BLaER1 (cell line): Measurements from ENCODE around the gene AKR7A3.
A peak's percentile ranks its signal among the peaks of the same experiment; 100 is the strongest.

ENCODE experiments used
- H3K27ac ChIP-seq: shearing (Covaris generic); formaldehyde crosslinking; 2 replicates; pipeline ENCODE4 v1.8.1; 2022
- H3K27me3 ChIP-seq: shearing (Covaris generic); formaldehyde crosslinking; 2 replicates; pipeline ENCODE4 v1.8.1; 2022
- H3K36me3 ChIP-seq: shearing (Covaris generic); formaldehyde crosslinking; 2 replicates; pipeline ENCODE4 v1.8.1; 2022
- H3K4me1 ChIP-seq: shearing (Covaris generic); formaldehyde crosslinking; 2 replicates; pipeline ENCODE4 v1.8.1; 2022
- H3K4me2 ChIP-seq: shearing (Covaris generic); formaldehyde crosslinking; 2 replicates; pipeline ENCODE4 v1.8.1; 2022
- H3K4me3 ChIP-seq: shearing (Covaris generic); formaldehyde crosslinking; 2 replicates; pipeline ENCODE4 v1.8.1; 2022
- H3K9ac ChIP-seq: shearing (Covaris generic); formaldehyde crosslinking; 2 replicates; pipeline ENCODE4 v1.8.1; 2022
- H3K9me3 ChIP-seq: shearing (Covaris generic); formaldehyde crosslinking; 2 replicates; pipeline ENCODE4 v1.8.1; 2022
- H4K20me1 ChIP-seq: shearing (Covaris generic); formaldehyde crosslinking; 2 replicates; pipeline ENCODE4 v1.8.1; 2022
- Cebpa-rat ChIP-seq: shearing (Covaris generic); IDR thresholded peaks from 2 replicates; pipeline ENCODE4 v1.8.1; 2022

Gene AKR7A3

DNA sequence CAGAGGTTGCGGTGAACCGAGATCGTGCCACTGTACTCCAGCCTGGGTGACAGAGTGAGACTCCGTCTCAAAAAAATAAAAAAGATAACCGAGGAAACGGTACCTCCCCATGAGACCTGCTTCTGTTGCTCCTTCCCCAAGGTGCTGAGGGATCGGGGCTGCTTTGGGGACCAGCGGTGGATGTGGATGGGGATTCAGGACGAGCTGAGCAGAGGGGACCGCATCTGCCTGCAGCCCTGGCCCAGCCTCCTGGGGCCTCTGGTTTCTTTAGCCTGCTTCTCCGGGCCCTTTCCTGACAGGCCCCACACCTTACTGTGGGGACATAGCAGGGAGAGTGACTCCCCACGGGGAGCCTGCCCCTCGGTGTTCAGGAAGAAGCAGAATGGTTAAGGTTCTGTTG lies 40.6 kb upstream of the AKR7A3 start:
- no peak overlapping the region for H3K9ac ChIP-seq
- no peak overlapping the region for H3K4me2 ChIP-seq
- no peaks in the 10 kb centered on the region for H3K9me3 ChIP-seq
- H3K27ac ChIP-seq, result no peak overlapping the region
- H4K20me1 ChIP-seq, result peaks cover 17% of the 10 kb centered on the region; the same call in 1 of the 2 replicates
- no peak for TF ChIP-seq Cebpa-rat
- H3K4me3 ChIP-seq, result no peak overlapping the region
- peaks cover 40% of the 10 kb centered on the region for H3K36me3 ChIP-seq
- H3K4me1 ChIP-seq, result peaks cover 42% of the 10 kb centered on the region
- H3K27me3 ChIP-seq, result no peaks in the 10 kb centered on the region

DNA sequence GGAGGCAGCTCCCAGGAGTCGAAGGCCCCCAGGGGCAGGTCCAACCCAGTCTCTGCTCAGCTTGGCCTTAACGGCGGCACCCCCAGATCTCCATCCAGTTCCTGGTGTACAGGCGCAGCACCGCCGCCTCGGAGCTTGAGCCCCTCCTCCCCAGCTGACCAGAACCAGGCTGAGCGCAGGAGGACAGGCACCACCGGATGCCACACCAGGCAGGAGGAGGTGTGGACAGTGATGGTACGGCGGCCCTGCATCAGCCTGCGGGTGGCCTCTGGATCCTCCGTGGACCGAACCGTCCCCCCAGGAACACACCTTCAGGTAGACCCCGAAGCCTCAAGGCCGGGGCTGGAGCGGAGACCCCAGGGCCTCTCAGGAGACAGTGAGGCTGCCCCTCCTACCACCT lies 39.9 kb upstream of the AKR7A3 start:
- Histone ChIP-seq H3K4me1 (peaks cover 49% of the 10 kb centered on the region), H3K4me2 (no peak overlapping the region), H3K9me3 (no peaks in the 10 kb centered on the region), H3K27ac (no peak overlapping the region), H3K36me3 (peaks cover 47% of the 10 kb centered on the region), H3K9ac (no peak overlapping the region), H3K4me3 (no peak overlapping the region), H3K27me3 (no peaks in the 10 kb centered on the region), H4K20me1 (peaks cover 24% of the 10 kb centered on the region; the same call in 1 of the 2 replicates)
- TF ChIP-seq Cebpa-rat, result no peak

DNA sequence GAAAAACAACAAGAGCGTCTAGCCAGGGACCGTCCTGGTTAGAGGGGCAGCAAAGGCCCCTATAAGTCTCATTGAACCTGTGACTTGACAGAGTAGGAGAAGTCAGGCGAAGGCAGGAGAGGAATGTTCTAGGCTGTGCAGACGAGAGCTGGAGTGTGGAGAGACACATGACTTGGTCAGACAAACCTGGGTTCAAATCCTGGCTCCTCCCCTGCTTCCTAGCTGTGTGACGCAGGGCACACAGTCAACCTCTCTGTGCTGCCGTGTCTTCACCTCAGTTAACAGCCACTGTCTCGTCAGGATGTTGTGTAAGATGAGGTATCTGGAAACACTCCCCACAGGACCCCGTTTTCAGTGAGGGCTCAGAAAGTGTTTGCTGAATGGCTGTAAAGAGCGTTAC lies 39.2 kb upstream of the AKR7A3 start:
- H3K27ac ChIP-seq, result no peak overlapping the region; the same call in 1 of the 2 replicates
- no peaks in the 10 kb centered on the region for H3K9me3 ChIP-seq
- H3K4me1 ChIP-seq, result peaks cover 55% of the 10 kb centered on the region
- no peak overlapping the region for H3K4me2 ChIP-seq
- no peak overlapping the region for H3K9ac ChIP-seq
- H4K20me1 ChIP-seq, result peaks cover 28% of the 10 kb centered on the region; the same call in 1 of the 2 replicates
- H3K4me3 ChIP-seq, result no peak overlapping the region
- peaks cover 51% of the 10 kb centered on the region for H3K36me3 ChIP-seq
- no peak for TF ChIP-seq Cebpa-rat
- no peaks in the 10 kb centered on the region for H3K27me3 ChIP-seq

DNA sequence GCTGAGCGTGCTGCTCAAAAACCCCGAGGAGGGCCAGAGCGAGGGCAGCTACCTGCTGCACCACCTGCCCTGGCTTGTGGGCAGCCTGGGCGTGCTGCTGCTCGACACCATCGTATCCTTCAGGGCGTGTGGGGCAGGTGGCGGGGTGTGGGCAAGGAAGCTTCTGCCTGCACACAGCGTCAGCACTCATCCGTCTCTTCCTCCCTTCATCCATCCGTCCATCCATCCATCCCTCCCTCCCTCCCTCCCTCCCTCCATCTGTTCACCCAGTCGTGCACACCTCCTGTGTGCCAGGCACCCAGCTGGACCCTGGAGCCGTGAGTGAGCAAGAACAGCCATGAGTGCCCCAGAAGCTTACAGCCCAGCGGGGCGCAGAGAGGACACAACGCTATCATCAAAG lies 38.7 kb upstream of the AKR7A3 start:
- no peak for TF ChIP-seq Cebpa-rat
- H3K4me1 ChIP-seq, result peaks cover 55% of the 10 kb centered on the region
- no peak overlapping the region for H3K27ac ChIP-seq
- H3K4me3 ChIP-seq, result no peak overlapping the region
- H3K27me3 ChIP-seq, result no peaks in the 10 kb centered on the region
- no peak overlapping the region for H3K9ac ChIP-seq
- peaks cover 28% of the 10 kb centered on the region; the same call in 1 of the 2 replicates for H4K20me1 ChIP-seq
- H3K4me2 ChIP-seq, result no peak overlapping the region
- H3K9me3 ChIP-seq, result no peaks in the 10 kb centered on the region
- peaks cover 46% of the 10 kb centered on the region for H3K36me3 ChIP-seq

DNA sequence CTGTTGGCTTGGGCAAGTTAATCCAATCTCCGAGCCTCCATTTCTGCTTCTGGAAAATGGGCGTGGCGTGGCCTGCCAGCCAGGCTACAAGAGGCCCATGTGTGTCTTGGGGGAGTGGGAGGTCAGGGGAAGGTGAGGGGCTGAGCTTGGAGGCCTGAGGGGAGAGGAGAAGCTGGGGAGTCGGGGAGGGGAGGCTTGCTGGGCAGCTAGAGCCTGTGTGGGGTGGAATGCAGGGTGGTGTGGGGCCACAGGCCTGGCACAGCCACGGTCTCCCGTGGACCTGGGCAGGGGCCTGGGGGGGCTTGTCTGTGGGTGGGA lies 38.1 kb upstream of the AKR7A3 start:
- Histone ChIP-seq H3K4me1 (peaks cover 56% of the 10 kb centered on the region), H3K27ac (peak overlapping the region; percentile 22; the same call in 1 of the 2 replicates), H3K27me3 (no peaks in the 10 kb centered on the region), H3K4me2 (peak overlapping the region; percentile 76), H3K4me3 (no peak overlapping the region), H3K36me3 (peaks cover 49% of the 10 kb centered on the region), H3K9me3 (no peaks in the 10 kb centered on the region), H4K20me1 (peaks cover 28% of the 10 kb centered on the region; the same call in 1 of the 2 replicates), H3K9ac (no peak overlapping the region)
- no peak for TF ChIP-seq Cebpa-rat

DNA sequence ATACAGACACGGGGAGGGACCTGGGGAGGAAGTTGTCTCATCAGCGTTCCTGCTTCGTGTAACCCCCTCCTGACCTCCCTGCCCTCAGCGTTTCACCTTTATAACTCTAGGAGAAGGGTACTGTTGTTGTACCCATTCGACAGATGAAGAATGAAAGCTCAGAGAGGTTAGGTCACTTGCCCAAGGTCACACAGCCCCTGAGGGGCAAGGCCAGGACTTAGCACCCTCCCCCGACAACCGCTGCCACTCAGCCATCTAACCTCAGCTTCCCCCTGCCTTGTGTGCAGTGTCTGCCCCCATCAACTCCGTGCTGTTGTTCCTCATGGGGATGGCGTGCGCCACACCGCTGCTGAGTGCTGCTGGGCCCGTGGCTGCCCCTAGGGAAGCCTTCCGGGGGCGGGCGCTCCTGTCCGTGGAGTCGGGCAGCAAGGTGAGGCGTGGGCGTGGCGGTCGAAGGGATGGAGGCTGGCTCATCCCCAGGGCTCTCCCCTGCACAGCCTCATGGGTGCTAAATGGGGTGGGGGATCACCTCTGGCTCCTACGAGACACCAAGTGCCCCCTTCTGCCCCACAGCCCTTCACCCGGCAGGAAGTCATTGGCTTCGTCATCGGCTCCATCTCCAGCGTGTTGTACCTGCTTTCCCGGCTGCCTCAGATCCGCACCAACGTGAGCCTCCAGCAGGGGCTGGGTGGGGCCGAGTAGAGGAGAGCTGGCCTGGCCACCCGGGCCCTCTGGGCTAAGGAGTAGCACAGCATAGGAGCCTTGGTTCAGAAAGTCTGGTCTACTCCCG lies 37.6 kb upstream of the AKR7A3 start:
- Histone ChIP-seq H3K4me1 (peaks cover 60% of the 10 kb centered on the region), H3K36me3 (peaks cover 50% of the 10 kb centered on the region), H4K20me1 (peaks cover 28% of the 10 kb centered on the region; the same call in 1 of the 2 replicates), H3K4me2 (peak overlapping the region; percentile 76), H3K4me3 (no peak overlapping the region), H3K27ac (peak overlapping the region; percentile 22; the same call in 1 of the 2 replicates), H3K9ac (no peak overlapping the region), H3K9me3 (no peaks in the 10 kb centered on the region), H3K27me3 (no peaks in the 10 kb centered on the region)
- TF ChIP-seq Cebpa-rat, result no peak

DNA sequence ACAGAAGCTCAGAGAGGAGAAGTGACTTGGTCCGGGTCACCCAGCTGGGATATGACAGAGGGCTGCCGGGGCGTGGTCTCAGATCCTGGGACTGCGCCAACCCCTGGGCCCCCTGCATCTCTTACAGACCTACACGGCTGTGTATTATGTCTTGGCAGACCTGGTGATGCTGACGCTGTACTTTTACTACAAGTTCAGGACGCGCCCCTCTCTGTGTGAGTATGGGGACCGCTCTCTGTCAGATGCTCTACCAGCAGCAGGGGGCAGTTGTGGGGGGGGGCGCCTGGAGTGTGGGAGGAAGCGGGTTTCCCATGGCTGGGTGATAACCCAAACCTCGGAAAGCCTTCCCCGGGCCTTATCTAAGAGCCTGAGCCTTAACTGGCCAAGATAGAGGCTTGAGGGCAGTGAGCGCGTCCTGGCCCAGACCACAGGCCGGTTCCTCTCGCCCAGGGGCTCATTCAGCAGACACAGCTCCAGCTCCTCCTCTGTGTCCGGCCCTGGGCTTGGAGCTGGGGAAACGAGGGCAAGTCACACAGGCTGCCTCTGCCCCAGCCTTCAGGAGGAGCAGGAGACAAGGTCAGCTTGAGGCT lies 36.9 kb upstream of the AKR7A3 start:
- H3K4me3 ChIP-seq, result no peak overlapping the region
- peak overlapping the region; percentile 76 for H3K4me2 ChIP-seq
- H3K27me3 ChIP-seq, result no peaks in the 10 kb centered on the region
- no peak for TF ChIP-seq Cebpa-rat
- peaks cover 28% of the 10 kb centered on the region; the same call in 1 of the 2 replicates for H4K20me1 ChIP-seq
- H3K9me3 ChIP-seq, result no peaks in the 10 kb centered on the region
- peaks cover 66% of the 10 kb centered on the region for H3K4me1 ChIP-seq
- H3K27ac ChIP-seq, result no peak overlapping the region
- no peak overlapping the region for H3K9ac ChIP-seq
- H3K36me3 ChIP-seq, result peaks cover 50% of the 10 kb centered on the region

DNA sequence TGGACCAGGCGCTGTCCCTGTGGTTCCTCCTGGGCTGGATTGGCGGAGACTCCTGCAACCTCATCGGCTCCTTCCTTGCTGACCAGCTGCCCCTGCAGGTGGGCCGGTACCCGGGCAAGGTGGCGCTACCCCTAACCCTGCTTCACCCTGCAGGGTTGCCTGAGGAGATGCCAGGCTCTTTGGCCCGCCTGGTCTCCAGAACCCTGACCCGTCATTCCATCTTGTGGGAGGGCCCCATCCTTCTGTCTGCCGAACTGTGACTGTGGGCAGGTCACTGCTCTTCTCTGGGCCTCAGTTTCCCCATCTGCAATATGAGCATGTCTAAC lies 36.1 kb upstream of the AKR7A3 start:
- Histone ChIP-seq H3K9me3 (no peaks in the 10 kb centered on the region), H3K4me2 (peak overlapping the region; percentile 76), H4K20me1 (peaks cover 28% of the 10 kb centered on the region; the same call in 1 of the 2 replicates), H3K27ac (no peak overlapping the region), H3K4me3 (no peak overlapping the region), H3K36me3 (peaks cover 50% of the 10 kb centered on the region), H3K4me1 (peaks cover 75% of the 10 kb centered on the region), H3K9ac (no peak overlapping the region), H3K27me3 (no peaks in the 10 kb centered on the region)
- no peak for TF ChIP-seq Cebpa-rat

DNA sequence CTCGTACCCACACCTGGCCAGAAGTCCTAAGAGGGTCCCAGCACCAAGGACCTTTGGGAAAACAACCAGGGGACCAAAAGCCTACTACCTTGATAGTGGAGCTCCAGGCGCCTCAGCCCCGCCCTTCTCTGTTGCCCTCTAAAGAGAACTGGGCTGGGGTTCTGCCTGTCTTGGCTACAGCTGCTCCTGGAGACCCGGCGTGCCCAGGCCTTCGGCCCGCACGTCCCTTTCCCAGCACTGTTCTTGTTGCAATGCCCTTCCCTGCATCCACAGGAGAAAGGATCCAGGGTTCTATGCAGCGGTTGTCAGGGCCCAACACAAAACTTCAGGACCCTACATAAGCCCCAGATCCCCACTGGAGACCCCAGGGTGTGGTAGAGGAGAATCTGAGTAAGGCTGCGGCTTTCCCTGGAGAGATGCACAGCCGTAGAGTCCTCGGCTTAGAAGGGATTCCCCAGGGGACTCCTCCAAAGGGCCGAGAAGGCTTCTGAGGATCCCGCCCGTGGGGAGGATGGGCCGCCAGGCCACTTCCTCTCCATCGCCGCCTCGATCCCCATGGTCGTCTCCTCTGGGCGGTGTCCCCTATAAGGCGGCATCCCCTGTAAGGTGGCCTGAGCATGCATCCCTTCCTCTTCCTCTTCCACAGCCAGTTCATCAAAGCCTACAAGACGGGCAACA lies 35.6 kb upstream of the AKR7A3 start:
- Histone ChIP-seq H3K4me2 (peak overlapping the region; percentile 76), H3K27me3 (no peaks in the 10 kb centered on the region), H3K4me1 (peaks cover 80% of the 10 kb centered on the region), H3K9ac (no peak overlapping the region), H3K9me3 (no peaks in the 10 kb centered on the region), H3K36me3 (peaks cover 50% of the 10 kb centered on the region), H4K20me1 (peaks cover 28% of the 10 kb centered on the region; the same call in 1 of the 2 replicates), H3K27ac (no peak overlapping the region), H3K4me3 (no peak overlapping the region)
- TF ChIP-seq Cebpa-rat, result no peak

DNA sequence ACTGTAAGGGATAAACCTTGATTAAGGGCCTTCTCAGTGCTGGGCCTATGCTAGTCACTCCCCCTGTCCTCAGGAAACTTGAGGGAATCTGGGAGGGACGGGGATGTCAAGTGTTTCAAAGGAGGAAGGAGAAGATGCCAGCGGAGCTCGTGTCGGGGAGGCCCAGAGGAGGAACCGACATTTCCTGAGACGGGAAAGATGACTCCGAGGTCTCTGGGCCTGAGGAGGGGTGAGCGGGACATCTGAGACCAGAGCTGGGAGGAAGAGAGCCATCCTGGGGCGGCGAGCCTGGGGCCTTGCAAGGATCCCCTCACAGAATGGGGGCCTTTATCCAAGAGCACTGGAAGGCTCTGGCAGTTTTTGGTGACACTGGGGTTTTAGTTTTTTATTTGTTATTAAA lies 33.9 kb upstream of the AKR7A3 start:
- peaks cover 28% of the 10 kb centered on the region; the same call in 1 of the 2 replicates for H4K20me1 ChIP-seq
- peak overlapping the region; percentile 76 for H3K4me2 ChIP-seq
- no peak overlapping the region for H3K4me3 ChIP-seq
- no peak for TF ChIP-seq Cebpa-rat
- H3K27me3 ChIP-seq, result no peaks in the 10 kb centered on the region
- H3K4me1 ChIP-seq, result peaks cover 96% of the 10 kb centered on the region
- peaks cover 51% of the 10 kb centered on the region for H3K36me3 ChIP-seq
- H3K27ac ChIP-seq, result no peak overlapping the region
- no peaks in the 10 kb centered on the region for H3K9me3 ChIP-seq
- H3K9ac ChIP-seq, result no peak overlapping the region
